HCT116 (cell line): ENCODE measurements around the gene CAPZB.

ENCODE experiments used
- EZH2 ChIP-seq: fragments of 200-600 bp; sonication (generic); IDR thresholded peaks from 2 replicates; pipeline ENCODE4 v1.6.1; 2017; ENCODE audit warnings: antibody characterized with exemption, mixed run types
- POLR2AphosphoS5 ChIP-seq: IDR thresholded peaks from 2 replicates; pipeline ENCODE4 v1.6.1; 2011; ENCODE audit warnings: mild to moderate bottlenecking, low read depth, low read length, moderate library complexity
- TF ChIP-seq, protein P1 (sequence below): IDR thresholded peaks from 2 replicates; pipeline ENCODE4 v1.6.1; 2012; ENCODE audit warnings: low read depth

DNA sequence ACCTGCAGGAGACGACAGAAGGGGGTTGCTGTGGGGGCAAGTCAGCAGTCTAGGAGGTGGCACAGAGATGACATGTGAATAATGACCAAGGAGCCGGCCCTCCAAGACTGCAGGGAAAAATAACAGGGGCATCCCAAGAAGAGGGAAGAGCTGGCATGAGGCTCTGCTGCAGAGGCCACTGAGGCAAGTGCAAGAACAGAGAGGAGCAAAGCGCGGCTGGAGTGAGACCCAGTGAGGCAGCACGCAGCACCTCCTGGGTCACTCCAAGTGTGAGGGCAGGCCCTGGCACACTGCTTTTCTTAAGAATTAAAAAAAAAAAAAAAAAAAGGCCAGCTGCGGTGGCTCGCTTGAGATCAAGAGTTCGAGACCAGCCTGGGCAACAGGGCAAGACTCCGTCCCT lies 93.1 kb downstream of the CAPZB start:
- TF ChIP-seq, protein P1, sequence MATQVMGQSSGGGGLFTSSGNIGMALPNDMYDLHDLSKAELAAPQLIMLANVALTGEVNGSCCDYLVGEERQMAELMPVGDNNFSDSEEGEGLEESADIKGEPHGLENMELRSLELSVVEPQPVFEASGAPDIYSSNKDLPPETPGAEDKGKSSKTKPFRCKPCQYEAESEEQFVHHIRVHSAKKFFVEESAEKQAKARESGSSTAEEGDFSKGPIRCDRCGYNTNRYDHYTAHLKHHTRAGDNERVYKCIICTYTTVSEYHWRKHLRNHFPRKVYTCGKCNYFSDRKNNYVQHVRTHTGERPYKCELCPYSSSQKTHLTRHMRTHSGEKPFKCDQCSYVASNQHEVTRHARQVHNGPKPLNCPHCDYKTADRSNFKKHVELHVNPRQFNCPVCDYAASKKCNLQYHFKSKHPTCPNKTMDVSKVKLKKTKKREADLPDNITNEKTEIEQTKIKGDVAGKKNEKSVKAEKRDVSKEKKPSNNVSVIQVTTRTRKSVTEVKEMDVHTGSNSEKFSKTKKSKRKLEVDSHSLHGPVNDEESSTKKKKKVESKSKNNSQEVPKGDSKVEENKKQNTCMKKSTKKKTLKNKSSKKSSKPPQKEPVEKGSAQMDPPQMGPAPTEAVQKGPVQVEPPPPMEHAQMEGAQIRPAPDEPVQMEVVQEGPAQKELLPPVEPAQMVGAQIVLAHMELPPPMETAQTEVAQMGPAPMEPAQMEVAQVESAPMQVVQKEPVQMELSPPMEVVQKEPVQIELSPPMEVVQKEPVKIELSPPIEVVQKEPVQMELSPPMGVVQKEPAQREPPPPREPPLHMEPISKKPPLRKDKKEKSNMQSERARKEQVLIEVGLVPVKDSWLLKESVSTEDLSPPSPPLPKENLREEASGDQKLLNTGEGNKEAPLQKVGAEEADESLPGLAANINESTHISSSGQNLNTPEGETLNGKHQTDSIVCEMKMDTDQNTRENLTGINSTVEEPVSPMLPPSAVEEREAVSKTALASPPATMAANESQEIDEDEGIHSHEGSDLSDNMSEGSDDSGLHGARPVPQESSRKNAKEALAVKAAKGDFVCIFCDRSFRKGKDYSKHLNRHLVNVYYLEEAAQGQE: no peak
- TF ChIP-seq POLR2AphosphoS5 (no peak), EZH2 (no peak)
